Activated naive CD8-positive, alpha-beta T cell treated with anti-CD3 and anti-CD28 coated beads, Interleukin-2, amount 50 U/mL, for 24 hours (primary cell): ENCODE measurements around the gene SVIL.
A peak's percentile ranks its signal among the peaks of the same experiment; 100 is the strongest.
"Not testable (repeated sequence)": the region's sequence is repeated elsewhere in the genome, so short reads cannot be mapped to it uniquely, and the experiment has no call there.

Experiments used
- ATAC-seq: fragments of 150-1000 bp; cut with Tn5 transposase; one replicate; pipeline ENCODE4 v1.10.0; 2021
- DNase-seq: peaks from one replicate; pipeline ENCODE4 v3.0.0; 2021
- H3K27ac Mint-ChIP-seq: one replicate; pipeline ENCODE4 v1.8.0; 2021; ENCODE audit warnings: mild to moderate bottlenecking, mixed read lengths
- H3K27me3 Mint-ChIP-seq: one replicate; pipeline ENCODE4 v1.8.0; 2021; ENCODE audit warnings: mixed read lengths
- H3K36me3 Mint-ChIP-seq: one replicate; pipeline ENCODE4 v1.8.0; 2021; ENCODE audit warnings: low read depth, mixed read lengths
- H3K4me1 Mint-ChIP-seq: one replicate; pipeline ENCODE4 v1.8.0; 2021; ENCODE audit warnings: mixed read lengths
- H3K4me3 Mint-ChIP-seq: one replicate; pipeline ENCODE4 v1.8.0; 2021; ENCODE audit warnings: mild to moderate bottlenecking, moderate library complexity, mixed read lengths
- H3K9me3 Mint-ChIP-seq: one replicate; pipeline ENCODE4 v1.8.0; 2021; ENCODE audit warnings: mixed read lengths

The SVIL gene

GRCh38 chr10:29491918-29492317, 142.9 kb downstream of the SVIL start:
- Mint-ChIP-seq H3K4me1 (peaks cover 30% of the 10 kb centered on the region), H3K4me3 (no peak overlapping the region), H3K27ac (no peak overlapping the region), H3K36me3 (peaks cover 22% of the 10 kb centered on the region), H3K9me3 (no peaks in the 10 kb centered on the region), H3K27me3 (no peaks in the 10 kb centered on the region)
- ATAC-seq: no peak
- DNase-seq: no peak

- not testable (repeated sequence) for H3K4me3 Mint-ChIP-seq, H3K27ac Mint-ChIP-seq, DNase-seq, H3K27me3 Mint-ChIP-seq, ATAC-seq, H3K9me3 Mint-ChIP-seq
- Mint-ChIP-seq H3K36me3 (peaks cover 29% of the 10 kb centered on the region), H3K4me1 (peaks cover 36% of the 10 kb centered on the region)
Measured at GRCh38 chr10:29490781-29491280, 143.9 kb downstream of the SVIL start.

GRCh38 chr10:29488471-29488870, 146.3 kb downstream of the SVIL start:
- H3K4me1 Mint-ChIP-seq: peaks cover 52% of the 10 kb centered on the region
- H3K9me3 Mint-ChIP-seq, DNase-seq, H3K27ac Mint-ChIP-seq, H3K4me3 Mint-ChIP-seq, H3K27me3 Mint-ChIP-seq: not testable (repeated sequence)
- H3K36me3 Mint-ChIP-seq: peaks cover 29% of the 10 kb centered on the region
- ATAC-seq: peak; percentile 30

GRCh38 chr10:29487884-29488266, 146.9 kb downstream of the SVIL start:
- not testable (repeated sequence) for ATAC-seq, DNase-seq, H3K27me3 Mint-ChIP-seq, H3K4me3 Mint-ChIP-seq, H3K9me3 Mint-ChIP-seq
- H3K27ac Mint-ChIP-seq: peak overlapping the region; percentile 88
- H3K36me3 Mint-ChIP-seq: peaks cover 29% of the 10 kb centered on the region
- H3K4me1 Mint-ChIP-seq: peaks cover 58% of the 10 kb centered on the region

- ATAC-seq, H3K27me3 Mint-ChIP-seq, H3K9me3 Mint-ChIP-seq: not testable (repeated sequence)
- H3K4me3 Mint-ChIP-seq: peak overlapping the region; percentile 49
- peak; percentile 10 for DNase-seq
- peaks cover 64% of the 10 kb centered on the region for H3K4me1 Mint-ChIP-seq
- H3K27ac Mint-ChIP-seq: peak overlapping the region; percentile 88
- peaks cover 27% of the 10 kb centered on the region for H3K36me3 Mint-ChIP-seq
Measured at GRCh38 chr10:29487032-29487883, 147.5 kb downstream of the SVIL start.

GRCh38 chr10:29486433-29486832, 148.3 kb downstream of the SVIL start:
- peak; percentile 38 for ATAC-seq
- no peaks in the 10 kb centered on the region for H3K27me3 Mint-ChIP-seq
- H3K9me3 Mint-ChIP-seq: no peaks in the 10 kb centered on the region
- peaks cover 64% of the 10 kb centered on the region for H3K4me1 Mint-ChIP-seq
- DNase-seq: peak; percentile 54
- H3K36me3 Mint-ChIP-seq: peaks cover 27% of the 10 kb centered on the region
- peak overlapping the region; percentile 49 for H3K4me3 Mint-ChIP-seq
- peak overlapping the region; percentile 88 for H3K27ac Mint-ChIP-seq

GRCh38 chr10:29484677-29485076, 150.1 kb downstream of the SVIL start:
- Mint-ChIP-seq H3K4me1 (peaks cover 64% of the 10 kb centered on the region), H3K36me3 (peaks cover 22% of the 10 kb centered on the region)
- not testable (repeated sequence) for H3K27me3 Mint-ChIP-seq, H3K4me3 Mint-ChIP-seq, DNase-seq, H3K27ac Mint-ChIP-seq, H3K9me3 Mint-ChIP-seq, ATAC-seq

- ATAC-seq: peak; percentile 80
- Mint-ChIP-seq H3K27me3 (no peaks in the 10 kb centered on the region), H3K4me3 (peak overlapping the region; percentile 28), H3K9me3 (no peaks in the 10 kb centered on the region), H3K4me1 (peaks cover 53% of the 10 kb centered on the region), H3K27ac (peak overlapping the region; percentile 91), H3K36me3 (peaks cover 16% of the 10 kb centered on the region)
- DNase-seq: peak; percentile 51
Measured at GRCh38 chr10:29482591-29483431, 152.0 kb downstream of the SVIL start.

GRCh38 chr10:29481906-29482440, 152.8 kb downstream of the SVIL start:
- H3K27ac Mint-ChIP-seq: peak overlapping the region; percentile 91

GRCh38 chr10:29479981-29480954, 154.5 kb downstream of the SVIL start:
- peaks cover 4% of the 10 kb centered on the region for H3K36me3 Mint-ChIP-seq
- ATAC-seq (no peak), DNase-seq (no peak)
- H3K4me1 Mint-ChIP-seq: peaks cover 30% of the 10 kb centered on the region
- H3K9me3 Mint-ChIP-seq: no peaks in the 10 kb centered on the region
- no peak overlapping the region for H3K27ac Mint-ChIP-seq
- no peaks in the 10 kb centered on the region for H3K27me3 Mint-ChIP-seq
- no peak overlapping the region for H3K4me3 Mint-ChIP-seq

More at GRCh38 chr10:29481906-29482440, 152.8 kb downstream of the SVIL start:
- H3K4me1 Mint-ChIP-seq: peaks cover 45% of the 10 kb centered on the region
- H3K9me3 Mint-ChIP-seq: no peaks in the 10 kb centered on the region
- ATAC-seq (no peak), DNase-seq (no peak)
- peaks cover 11% of the 10 kb centered on the region for H3K36me3 Mint-ChIP-seq
- H3K27me3 Mint-ChIP-seq: no peaks in the 10 kb centered on the region
- H3K4me3 Mint-ChIP-seq: no peak overlapping the region

- Mint-ChIP-seq H3K9me3 (no peaks in the 10 kb centered on the region), H3K4me3 (no peak overlapping the region), H3K27ac (no peak overlapping the region), H3K27me3 (no peaks in the 10 kb centered on the region), H3K36me3 (peaks cover 2% of the 10 kb centered on the region), H3K4me1 (peaks cover 22% of the 10 kb centered on the region)
- DNase-seq: no peak
- ATAC-seq: no peak
Measured at GRCh38 chr10:29479081-29479925, 155.5 kb downstream of the SVIL start.

- ATAC-seq: no peak
- peaks cover 26% of the 10 kb centered on the region for H3K36me3 Mint-ChIP-seq
- no peak for DNase-seq
- no peak overlapping the region for H3K4me3 Mint-ChIP-seq
- H3K27me3 Mint-ChIP-seq: no peaks in the 10 kb centered on the region
- H3K9me3 Mint-ChIP-seq: no peaks in the 10 kb centered on the region
- H3K27ac Mint-ChIP-seq: no peak overlapping the region
- peaks cover 26% of the 10 kb centered on the region for H3K4me1 Mint-ChIP-seq
Measured at GRCh38 chr10:29473406-29474100, 161.2 kb downstream of the SVIL start.

GRCh38 chr10:29473087-29473356, 161.7 kb downstream of the SVIL start:
- ATAC-seq: no peak
- Mint-ChIP-seq H3K9me3 (no peaks in the 10 kb centered on the region), H3K4me1 (peaks cover 26% of the 10 kb centered on the region), H3K36me3 (peaks cover 29% of the 10 kb centered on the region), H3K27ac (no peak overlapping the region), H3K4me3 (no peak overlapping the region), H3K27me3 (no peaks in the 10 kb centered on the region)
- no peak for DNase-seq
